AG04450 (cell line): ENCODE results near the gene PPP1R14D. TPM values are rescaled to one million over a fixed set of nuclear protein-coding genes. Genes with fewer than 3 reads are reported as not detected.

Experiments used
- CTCF ChIA-PET: fragments of 300-600, 350-600 bp; formaldehyde crosslinking; extraction: SDS; loops from one replicate; lab custom pipeline; 2022; ENCODE audit warnings: antibody characterized with exemption, inconsistent platforms; lab: Charles Lee
- POLR2A ChIA-PET: fragments of 350-600 bp; formaldehyde crosslinking; extraction: SDS; loops from one replicate; lab custom pipeline; 2021; ENCODE audit warnings: antibody characterized with exemption, inconsistent platforms; lab: Yijun Ruan, JAX
- DNase-seq: peaks from one replicate; pipeline ENCODE4 v3.0.0-alpha.2; 2011; ENCODE audit warnings: low read depth, low spot score
- H3K27ac ChIP-seq: one replicate; pipeline ENCODE4 v1.5.1; 2012; ENCODE audit warnings: low read depth, low read length, control low read depth
- H3K27me3 ChIP-seq: one replicate; pipeline ENCODE4 v1.6.0; 2012; ENCODE audit warnings: low read length; ENCODE audit not compliant: control insufficient read depth, insufficient read depth
- H3K4me3 ChIP-seq: 2 replicates; pipeline ENCODE4 v1.5.1; 2011; ENCODE audit warnings: mild to moderate bottlenecking, low read depth, low read length, control low read depth
- H3K9me3 ChIP-seq: 2 replicates; pipeline ENCODE4 v1.5.1; 2012; ENCODE audit warnings: low read length; ENCODE audit not compliant: control insufficient read depth, insufficient read depth
- CTCF ChIP-seq: IDR thresholded peaks from 2 replicates; pipeline ENCODE4 v1.5.1; 2011; ENCODE audit warnings: low read depth, low read length, control low read depth, inconsistent platforms
- polyA plus RNA-seq: library from polyadenylated mRNA; depleted of rRNA; stranded (reverse); fragments of >200 nt; gene quantifications from 2 replicates; pipeline ENCODE4 v1.2.3, GENCODE V29; 2011

PPP1R14D gene
- polyA plus RNA-seq, 1 experiment, result not detected

- CTCF ChIA-PET, result interaction anchor here (1.1 to 1.2 kb wide), 2 partner anchors 38 to 298 kb away, joined by 3 to 4 read pairs; no protein-coding TSS in a partner anchor
- DNase-seq, result no peak
Measured at GRCh38 chr15:40819048-40819447, 9.5 kb downstream of the PPP1R14D start.

GRCh38 chr15:40815042-40815698, 13.3 kb downstream of the PPP1R14D start:
- H3K9me3 ChIP-seq, result no peaks in the 10 kb centered on the region
- H3K27ac ChIP-seq, result no peak overlapping the region
- H3K27me3 ChIP-seq, result no peaks in the 10 kb centered on the region
- no peak for DNase-seq
- TF ChIP-seq CTCF, result no peak
- CTCF ChIA-PET, result no interaction called here
- POLR2A ChIA-PET, result interaction anchor here (1.5 kb wide), 1 partner anchor 8 kb away, joined by 4 read pairs; the partner anchor contains the start of genes DNAJC17 and ZFYVE19
- H3K4me3 ChIP-seq, result no peak overlapping the region

More at GRCh38 chr15:40819048-40819447, 9.5 kb downstream of the PPP1R14D start:
- POLR2A ChIA-PET, result interaction anchor here (0.7 kb wide), 1 partner anchor 54 kb away, joined by 4 read pairs; no protein-coding TSS in a partner anchor
- Histone ChIP-seq H3K4me3 (no peak overlapping the region), H3K9me3 (no peaks in the 10 kb centered on the region), H3K27me3 (no peaks in the 10 kb centered on the region), H3K27ac (no peak overlapping the region)
- no peak for TF ChIP-seq CTCF

- Histone ChIP-seq H3K9me3 (no peaks in the 10 kb centered on the region), H3K27me3 (no peaks in the 10 kb centered on the region), H3K4me3 (no peak overlapping the region), H3K27ac (no peak overlapping the region)
- CTCF ChIA-PET, result no interaction called here
- DNase-seq, result no peak
- no peak for TF ChIP-seq CTCF
- POLR2A ChIA-PET, result no interaction called here
Measured at GRCh38 chr15:40812721-40813425, 15.6 kb downstream of the PPP1R14D start.

GRCh38 chr15:40808861-40809450, 19.6 kb downstream of the PPP1R14D start:
- no peaks in the 10 kb centered on the region; the same call in 1 of the 2 replicates for H3K9me3 ChIP-seq
- no peak for DNase-seq
- TF ChIP-seq CTCF, result no peak
- no peak overlapping the region for H3K27ac ChIP-seq
- CTCF ChIA-PET, result no interaction called here
- no peak overlapping the region for H3K4me3 ChIP-seq
- POLR2A ChIA-PET, result no interaction called here
- no peaks in the 10 kb centered on the region for H3K27me3 ChIP-seq
